Epithelial cell of proximal tubule (primary cell): ENCODE results near the gene NCOA7. TPM values are rescaled to one million over a fixed set of nuclear protein-coding genes. Genes with fewer than 3 reads are reported as not detected.
"Not testable (repeated sequence)": the region's sequence is repeated elsewhere in the genome, so short reads cannot be mapped to it uniquely, and the experiment has no call there.

ENCODE experiments used
- DNase-seq: peaks from one replicate; pipeline ENCODE4 v3.0.0-alpha.2; 2011; ENCODE audit warnings: low read depth
- H3K4me3 ChIP-seq: 2 replicates; pipeline ENCODE4 v1.5.1; 2011; ENCODE audit warnings: low read depth, mild to moderate bottlenecking, low read length
- total RNA-seq: library from RNA; depleted of rRNA; stranded (reverse); fragments of >200 nt; gene quantifications from 2 replicates; pipeline ENCODE4 v1.2.3, GENCODE V29; 2015
- TF ChIP-seq, protein P1 (sequence below): conservative IDR thresholded peaks from 2 replicates; pipeline ENCODE4 v1.5.1; 2012; ENCODE audit warnings: low read depth, mild to moderate bottlenecking, low read length

NCOA7 gene
- total RNA-seq, 1 donor from 2014 or later, result 8.2 TPM

DNA sequence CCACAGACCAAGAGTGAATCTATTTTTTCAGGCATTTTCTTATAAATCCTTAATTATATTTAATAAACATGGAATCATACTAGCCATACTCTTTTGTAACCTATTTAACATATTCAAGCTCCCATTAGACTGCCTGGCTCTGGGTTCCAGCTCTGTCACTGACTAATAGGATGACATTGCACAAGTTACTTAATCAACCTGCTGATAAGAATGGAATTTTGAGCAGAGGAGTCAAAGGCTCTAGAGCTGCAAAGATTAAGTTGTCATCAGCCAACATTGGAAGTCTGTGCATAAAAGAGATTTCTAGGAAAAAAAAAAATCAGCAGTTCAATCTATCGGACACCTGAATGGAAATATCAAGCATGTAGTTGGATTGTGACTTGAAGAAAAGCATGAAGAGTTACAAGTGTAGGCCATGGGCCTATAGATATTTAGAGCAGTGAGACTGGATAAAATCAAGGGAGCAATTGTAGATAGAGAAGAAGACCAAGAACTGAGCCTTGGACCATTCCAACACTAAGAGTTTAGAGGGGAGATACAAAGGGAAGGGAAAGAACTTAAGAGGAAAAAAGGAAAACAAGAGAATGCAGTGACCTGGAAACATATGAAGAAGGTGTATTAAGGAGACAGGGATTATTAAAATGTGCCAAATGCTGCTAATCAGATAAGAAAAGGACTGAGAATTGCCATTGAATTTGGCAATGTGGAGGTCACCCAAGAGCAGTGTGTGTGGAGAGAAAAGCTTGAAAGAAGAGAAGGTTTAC, 154.8 kb downstream of the NCOA7 start:
- H3K4me3 ChIP-seq, result no peak overlapping the region
- TF ChIP-seq, protein P1, sequence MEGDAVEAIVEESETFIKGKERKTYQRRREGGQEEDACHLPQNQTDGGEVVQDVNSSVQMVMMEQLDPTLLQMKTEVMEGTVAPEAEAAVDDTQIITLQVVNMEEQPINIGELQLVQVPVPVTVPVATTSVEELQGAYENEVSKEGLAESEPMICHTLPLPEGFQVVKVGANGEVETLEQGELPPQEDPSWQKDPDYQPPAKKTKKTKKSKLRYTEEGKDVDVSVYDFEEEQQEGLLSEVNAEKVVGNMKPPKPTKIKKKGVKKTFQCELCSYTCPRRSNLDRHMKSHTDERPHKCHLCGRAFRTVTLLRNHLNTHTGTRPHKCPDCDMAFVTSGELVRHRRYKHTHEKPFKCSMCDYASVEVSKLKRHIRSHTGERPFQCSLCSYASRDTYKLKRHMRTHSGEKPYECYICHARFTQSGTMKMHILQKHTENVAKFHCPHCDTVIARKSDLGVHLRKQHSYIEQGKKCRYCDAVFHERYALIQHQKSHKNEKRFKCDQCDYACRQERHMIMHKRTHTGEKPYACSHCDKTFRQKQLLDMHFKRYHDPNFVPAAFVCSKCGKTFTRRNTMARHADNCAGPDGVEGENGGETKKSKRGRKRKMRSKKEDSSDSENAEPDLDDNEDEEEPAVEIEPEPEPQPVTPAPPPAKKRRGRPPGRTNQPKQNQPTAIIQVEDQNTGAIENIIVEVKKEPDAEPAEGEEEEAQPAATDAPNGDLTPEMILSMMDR, result no peak
- DNase-seq, result no peak

- no peak for DNase-seq
- no peak overlapping the region for H3K4me3 ChIP-seq
- TF ChIP-seq, protein P1, result no peak
Observed at GRCh38 chr6:125947615-125948014, 156.9 kb downstream of the NCOA7 start.

DNA sequence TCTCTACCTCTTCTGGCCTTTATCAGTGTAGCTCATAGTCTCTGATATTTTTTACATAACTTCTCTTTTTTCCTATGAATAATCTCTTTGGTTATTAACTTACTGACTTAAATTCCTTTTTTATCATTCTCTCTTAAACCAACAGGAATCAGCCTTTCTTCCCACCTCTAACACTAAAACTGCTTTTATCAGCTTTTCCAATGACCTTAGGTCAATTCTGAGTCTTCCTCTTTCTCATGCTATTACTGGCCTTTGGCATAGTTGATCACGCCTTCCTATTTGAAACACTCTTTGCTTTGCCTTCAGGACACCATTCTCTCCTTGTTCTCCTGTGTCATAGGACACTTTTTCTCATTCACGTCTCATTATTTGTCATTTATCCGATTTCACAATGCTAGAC, 157.7 kb downstream of the NCOA7 start:
- H3K4me3 ChIP-seq, result no peak overlapping the region
- DNase-seq, result no peak
- TF ChIP-seq, protein P1, result no peak

DNA sequence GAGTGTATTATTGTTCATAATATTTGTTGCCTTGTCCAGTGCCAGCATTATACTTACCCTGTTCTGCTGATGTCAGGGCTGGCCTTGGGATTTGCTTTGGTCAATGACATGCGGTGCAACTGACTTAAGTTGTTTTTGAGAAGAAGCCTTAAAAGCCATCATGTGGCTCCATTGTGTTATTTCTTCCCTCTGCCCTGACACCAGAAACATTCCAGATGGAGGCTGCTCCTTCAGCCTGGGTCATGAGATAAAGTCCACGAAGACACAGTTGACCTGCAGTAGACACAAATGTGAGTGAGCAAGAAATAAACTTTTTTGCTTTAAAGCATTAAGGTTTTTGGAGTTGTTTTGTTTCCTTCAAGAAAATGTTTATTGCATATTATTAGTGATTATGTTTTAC, 158.3 kb downstream of the NCOA7 start:
- H3K4me3 ChIP-seq, result no peak overlapping the region
- DNase-seq, result no peak
- TF ChIP-seq, protein P1, result no peak

- H3K4me3 ChIP-seq, result no peak overlapping the region
- DNase-seq, result no peak
Observed at GRCh38 chr6:125950293-125950692, 159.5 kb downstream of the NCOA7 start.

DNA sequence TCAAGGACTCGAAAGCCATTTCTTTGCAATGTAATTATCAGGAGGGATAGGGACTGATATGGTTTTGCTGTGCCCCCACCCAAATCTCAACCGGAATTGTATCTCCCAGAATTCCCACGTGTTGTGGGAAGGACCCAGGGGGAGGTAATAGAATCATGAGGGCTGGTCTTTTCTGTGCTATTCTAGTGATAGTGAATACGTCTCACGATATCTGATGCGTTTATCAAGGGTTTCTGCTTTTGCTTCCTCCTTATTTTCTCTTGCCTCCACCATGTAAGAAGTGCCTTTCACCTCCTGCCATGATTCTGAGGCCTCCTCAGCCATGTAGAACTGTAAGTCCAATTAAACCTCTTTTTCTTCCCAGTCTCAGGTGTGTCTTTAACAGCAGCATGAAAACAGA, 160.0 kb downstream of the NCOA7 start:
- not testable (repeated sequence) for H3K4me3 ChIP-seq

More at GRCh38 chr6:125950293-125950692, 159.5 kb downstream of the NCOA7 start:
- TF ChIP-seq, protein P1, result no peak

GRCh38 chr6:125951323-125951722, 160.6 kb downstream of the NCOA7 start:
- H3K4me3 ChIP-seq, result no peak overlapping the region
- no peak for DNase-seq
- TF ChIP-seq, protein P1, result no peak

More for the DNA sequence above, 160.0 kb downstream of the NCOA7 start:
- DNase-seq, result not testable (repeated sequence)
